ENCODE data around the gene ZNF213.
"Not testable (repeated sequence)": the region's sequence is repeated elsewhere in the genome, so short reads cannot be mapped to it uniquely, and the experiment has no call there.

The ZNF213 gene

GRCh38 chr16:3148256-3149192 lies 13.7 kb downstream of the ZNF213 start:
- no peak for DNase-seq

- DNase-seq, result no peak
Measured at GRCh38 chr16:3149193-3149530, 14.3 kb downstream of the ZNF213 start.

GRCh38 chr16:3149630-3150345 lies 15.0 kb downstream of the ZNF213 start:
- peak; percentile 72 to 85 for DNase-seq

- peak; percentile 98 to 100 for DNase-seq
Measured at GRCh38 chr16:3150346-3151218, 15.8 kb downstream of the ZNF213 start.

GRCh38 chr16:3152027-3152276 lies 17.1 kb downstream of the ZNF213 start:
- DNase-seq, result no peak

GRCh38 chr16:3152277-3152990 lies 17.6 kb downstream of the ZNF213 start:
- DNase-seq, result peak; percentile 88 to 91

- DNase-seq, result no peak
Measured at GRCh38 chr16:3152991-3153368, 18.2 kb downstream of the ZNF213 start.

GRCh38 chr16:3155181-3155580 lies 20.4 kb downstream of the ZNF213 start:
- no peak for DNase-seq

- no peak for DNase-seq
Measured at GRCh38 chr16:3155972-3156371, 21.1 kb downstream of the ZNF213 start.

GRCh38 chr16:3157229-3158025 lies 22.6 kb downstream of the ZNF213 start:
- peak; percentile 82 to 84 for DNase-seq

- no peak for DNase-seq
Measured at GRCh38 chr16:3158026-3158509, 23.2 kb downstream of the ZNF213 start.

- DNase-seq, result peak; percentile 69 to 79
Measured at GRCh38 chr16:3158510-3159314, 23.9 kb downstream of the ZNF213 start.

GRCh38 chr16:3161235-3162018 lies 26.6 kb downstream of the ZNF213 start:
- no peak for DNase-seq

GRCh38 chr16:3164121-3164991 lies 29.5 kb downstream of the ZNF213 start:
- DNase-seq, result no peak

- DNase-seq, result no peak
Measured at GRCh38 chr16:3165111-3165822, 30.4 kb downstream of the ZNF213 start.

GRCh38 chr16:3166505-3166886 lies 31.7 kb downstream of the ZNF213 start:
- no peak for DNase-seq

GRCh38 chr16:3168729-3169128 lies 33.9 kb downstream of the ZNF213 start:
- not testable (repeated sequence) for DNase-seq
